ENCODE measurements around the gene PHACTR3. TPM values are rescaled to one million over a fixed set of nuclear protein-coding genes. Genes with fewer than 3 reads are reported as not detected.

Gene PHACTR3
- total and polyA plus RNA-seq, 2 experiments from 2014 or later: 0.45 to 0.61 TPM

- H3K27me3 ChIP-seq (ENCODE audit: insufficient read depth): no peaks in the 10 kb centered on the region
- no peak overlapping the region for H3K4me3 ChIP-seq
- H3K79me2 ChIP-seq (replicated peaks; ENCODE audit: insufficient read depth): no peaks in the 10 kb centered on the region
- H3K9me3 Mint-ChIP-seq: no peaks in the 10 kb centered on the region
- no peaks in the 10 kb centered on the region for H3K36me3 Mint-ChIP-seq (ENCODE audit: low read depth)
- peaks cover 13% of the 10 kb centered on the region for H3K27me3 Mint-ChIP-seq (ENCODE audit: insufficient read depth, low read depth, poor library complexity)
- H3K9me2 ChIP-seq (ENCODE audit: insufficient read depth): no peaks in the 10 kb centered on the region; the same call in 1 of the 2 replicates
- H3F3A ChIP-seq (replicated peaks; ENCODE audit: low read depth): no peaks in the 10 kb centered on the region
- H3K27ac ChIP-seq (ENCODE audit: low read depth): no peak overlapping the region
- H4K20me1 ChIP-seq (replicated peaks; ENCODE audit: insufficient read depth): no peaks in the 10 kb centered on the region
- no peaks in the 10 kb centered on the region for H3K4me1 ChIP-seq (ENCODE audit: insufficient read depth)
- no peaks in the 10 kb centered on the region for H3K36me3 ChIP-seq (ENCODE audit: insufficient read depth)
- H3K4me3 Mint-ChIP-seq: no peak overlapping the region
- H3K27ac Mint-ChIP-seq: no peak overlapping the region
- H3K4me2 ChIP-seq: no peak overlapping the region
- H3K4me1 Mint-ChIP-seq: peaks cover 3% of the 10 kb centered on the region; the same call in 2 of the 3 replicates
- DNase-seq (ENCODE audit: low spot score) (no peak), ATAC-seq (no peak)
- H2AFZ ChIP-seq: no peak overlapping the region
- no peak for TF ChIP-seq EZH2 (IDR thresholded peaks at IDR 0.05; ENCODE audit: low read depth, unreplicated experiment)
- TF ChIP-seq ZNF462 (CRISPR knock-in tag; IDR thresholded peaks at IDR 0.05): no peak
- TF ChIP-seq ETS1 (IDR thresholded peaks at IDR 0.05): no peak
- TF ChIP-seq JUNB (IDR thresholded peaks at IDR 0.05; ENCODE audit: unreplicated experiment): no peak
- TF ChIP-seq NANOG (IDR thresholded peaks at IDR 0.05; ENCODE audit: borderline replicate concordance): no peak
- TF ChIP-seq STAT1 (IDR thresholded peaks at IDR 0.05; ENCODE audit: unreplicated experiment): no peak
- no peak for TF ChIP-seq CREB1 (CRISPR knock-in tag; IDR thresholded peaks at IDR 0.05; ENCODE audit: low read depth)
- no peak for TF ChIP-seq ZNF331 (CRISPR knock-in tag; IDR thresholded peaks at IDR 0.05; ENCODE audit: low read depth)
- no peak for TF ChIP-seq EZH2phosphoT487 (IDR thresholded peaks at IDR 0.05; ENCODE audit: unreplicated experiment)
- no peak for TF ChIP-seq POLR2AphosphoS5 (IDR thresholded peaks at IDR 0.05; ENCODE audit: low read depth)
- no peak for TF ChIP-seq ZNF114 (CRISPR knock-in tag; IDR thresholded peaks at IDR 0.05)
- no peak for TF ChIP-seq REST (IDR thresholded peaks at IDR 0.05; ENCODE audit: unreplicated experiment)
- TF ChIP-seq CTCF (conservative IDR thresholded peaks at IDR 0.05; ENCODE audit: low read depth in 2 of 2): no peak
Observed at GRCh38 chr20:59812286-59813125, 208.2 kb downstream of the PHACTR3 start.
